K562 (cell line): ENCODE measurements around the gene FAM151A.

Experiments used
- CREB1 ChIP-seq, 2 experiments: sonication (generic) in 1 of 2; formaldehyde crosslinking in 1 of 2; IDR thresholded peaks; 2 replicates each; pipeline versions ENCODE4 v1.6.1 to v1.8.0; 2012 to 2022; ENCODE audit warnings: inconsistent platforms in 1 of 2, mild to moderate bottlenecking in 1 of 2, missing genetic modification reagents in 1 of 2, moderate library complexity in 1 of 2
- ETV6 ChIP-seq, 3 experiments: fragments of 150-350 bp in 1 of 3; sonication (generic) in 1 of 3; formaldehyde crosslinking in 1 of 3; IDR thresholded peaks; 2 replicates each; pipeline versions ENCODE4 v1.6.1 to v1.8.0; 2014 to 2022; ENCODE audit warnings: borderline replicate concordance in 2 of 3, low read depth in 2 of 3, antibody characterized with exemption in 1 of 3, low read length in 1 of 3, mild to moderate bottlenecking in 1 of 3, missing genetic modification reagents in 1 of 3
- EZH2 ChIP-seq: IDR thresholded peaks from 2 replicates; pipeline ENCODE4 v1.6.1; 2012; ENCODE audit warnings: low read depth, mild to moderate bottlenecking, inconsistent platforms, low read length, borderline replicate concordance
- FOXJ3 ChIP-seq: sonication (generic); formaldehyde crosslinking; IDR thresholded peaks from 2 replicates; pipeline ENCODE4 v1.4.0; 2020; ENCODE audit warnings: mild to moderate bottlenecking, missing genetic modification reagents
- GABPA ChIP-seq: fragments of 200-800 bp; sonication (Bioruptor generic); conservative IDR thresholded peaks from 2 replicates; pipeline ENCODE4 v1.6.1; 2016; ENCODE audit warnings: low read depth, missing genetic modification characterization, missing compliant biosample characterization
- MAX ChIP-seq: sonication (generic); formaldehyde crosslinking; IDR thresholded peaks from 2 replicates; pipeline ENCODE4 v1.9.0; 2022; ENCODE audit warnings: mild to moderate bottlenecking, missing genetic modification reagents
- POLR2A ChIP-seq: fragments of 450-650 bp; conservative IDR thresholded peaks from 2 replicates; pipeline ENCODE4 v1.6.1; 2016
- ZNF280A ChIP-seq: fragments of 450-650 bp; IDR thresholded peaks from 2 replicates; pipeline ENCODE4 v1.6.1; 2018; ENCODE audit warnings: mild to moderate bottlenecking, low read depth; ENCODE audit not compliant: partially characterized antibody
- ZNF384 ChIP-seq: IDR thresholded peaks from 2 replicates; pipeline ENCODE4 v1.6.1; 2012; ENCODE audit warnings: low read depth, low read length, improper control_type of control experiment
- TF ChIP-seq, protein P1 (sequence below): sonication (generic); formaldehyde crosslinking; IDR thresholded peaks from 2 replicates; pipeline ENCODE4 v1.8.1; 2022; ENCODE audit warnings: missing genetic modification reagents

- TF ChIP-seq GABPA (no peak), ETV6 (IDR thresholded peaks at IDR 0.05; ENCODE audit: borderline replicate concordance in 1 of 2, low read depth in 2 of 2, low read length in 1 of 2) (no peak), ETV6 (CRISPR knock-in tag; IDR thresholded peaks at IDR 0.05; ENCODE audit: borderline replicate concordance) (no peak), MAX (CRISPR knock-in tag) (no peak), POLR2A (no peak), EZH2 (no peak), ZNF280A (no peak), ZNF384 (no peak), FOXJ3 (CRISPR knock-in tag) (no peak), CREB1 (IDR thresholded peaks at IDR 0.05) (no peak), CREB1 (CRISPR knock-in tag; IDR thresholded peaks at IDR 0.05) (no peak)
- TF ChIP-seq, protein P1, sequence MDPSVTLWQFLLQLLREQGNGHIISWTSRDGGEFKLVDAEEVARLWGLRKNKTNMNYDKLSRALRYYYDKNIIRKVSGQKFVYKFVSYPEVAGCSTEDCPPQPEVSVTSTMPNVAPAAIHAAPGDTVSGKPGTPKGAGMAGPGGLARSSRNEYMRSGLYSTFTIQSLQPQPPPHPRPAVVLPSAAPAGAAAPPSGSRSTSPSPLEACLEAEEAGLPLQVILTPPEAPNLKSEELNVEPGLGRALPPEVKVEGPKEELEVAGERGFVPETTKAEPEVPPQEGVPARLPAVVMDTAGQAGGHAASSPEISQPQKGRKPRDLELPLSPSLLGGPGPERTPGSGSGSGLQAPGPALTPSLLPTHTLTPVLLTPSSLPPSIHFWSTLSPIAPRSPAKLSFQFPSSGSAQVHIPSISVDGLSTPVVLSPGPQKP (CRISPR knock-in tag) = no peak
Measured at GRCh38 chr1:54583871-54584270, 39.5 kb downstream of the FAM151A start.
